HG03135 (cell line): ENCODE data around the gene RCBTB2.

Experiments used
- ATAC-seq: cut with Tn5 transposase; IDR thresholded peaks from one replicate; pipeline ENCODE4 v1.9.1; 2021; ENCODE audit warnings: mild to moderate bottlenecking, moderate library complexity; ENCODE audit not compliant: unreplicated experiment

Gene RCBTB2

GRCh38 chr13:48531416-48532255 lies 1.2 kb downstream of the RCBTB2 start:
- ATAC-seq: no peak

GRCh38 chr13:48530833-48531232 lies 2.0 kb downstream of the RCBTB2 start:
- ATAC-seq: no peak

- ATAC-seq: no peak
Measured at GRCh38 chr13:48528720-48529119, 4.2 kb downstream of the RCBTB2 start.

GRCh38 chr13:48527955-48528354 lies 4.9 kb downstream of the RCBTB2 start:
- ATAC-seq: no peak

GRCh38 chr13:48526286-48526685 lies 6.6 kb downstream of the RCBTB2 start:
- no peak for ATAC-seq

- no peak for ATAC-seq
Measured at GRCh38 chr13:48518083-48518482, 14.8 kb downstream of the RCBTB2 start.

GRCh38 chr13:48515732-48516131 lies 17.1 kb downstream of the RCBTB2 start:
- ATAC-seq: no peak

GRCh38 chr13:48514793-48515192 lies 18.1 kb downstream of the RCBTB2 start:
- ATAC-seq: no peak

- no peak for ATAC-seq
Measured at GRCh38 chr13:48511621-48512230, 21.2 kb downstream of the RCBTB2 start.

- no peak for ATAC-seq
Measured at GRCh38 chr13:48510698-48511097, 22.2 kb downstream of the RCBTB2 start.

- no peak for ATAC-seq
Measured at GRCh38 chr13:48508011-48508410, 24.9 kb downstream of the RCBTB2 start.

GRCh38 chr13:48507021-48507420 lies 25.9 kb downstream of the RCBTB2 start:
- ATAC-seq: no peak

GRCh38 chr13:48506092-48506701 lies 26.7 kb downstream of the RCBTB2 start:
- ATAC-seq: peak; percentile 28

- ATAC-seq: peak; percentile 71
Measured at GRCh38 chr13:48505597-48506091, 27.2 kb downstream of the RCBTB2 start.

- ATAC-seq: no peak
Measured at GRCh38 chr13:48505012-48505411, 27.9 kb downstream of the RCBTB2 start.

GRCh38 chr13:48504606-48505005 lies 28.3 kb downstream of the RCBTB2 start:
- ATAC-seq: no peak

- ATAC-seq: no peak
Measured at GRCh38 chr13:48502601-48503319, 30.1 kb downstream of the RCBTB2 start.

GRCh38 chr13:48501705-48502104 lies 31.2 kb downstream of the RCBTB2 start:
- ATAC-seq: no peak

GRCh38 chr13:48500652-48501197 lies 32.2 kb downstream of the RCBTB2 start:
- no peak for ATAC-seq

GRCh38 chr13:48497669-48498068 lies 35.2 kb downstream of the RCBTB2 start:
- ATAC-seq: no peak
